Measurements from ENCODE around the gene GALNT8. TPM values are rescaled to one million over a fixed set of nuclear protein-coding genes. Genes with fewer than 3 reads are reported as not detected.
"Not testable (repeated sequence)": the region's sequence is repeated elsewhere in the genome, so short reads cannot be mapped to it uniquely, and the experiment has no call there.

GALNT8 gene
- total RNA-seq, 1 experiment from 2014 or later: not detected

- intact Hi-C loops (cut with micrococcal nuclease): no loop called here
- POLR2A ChIA-PET (ENCODE audit: unreplicated experiment): no interaction called here
- Histone ChIP-seq H4K20me1 (ENCODE audit: low read length) (no peaks in the 10 kb centered on the region), H3K4me2 (ENCODE audit: low read length) (no peak overlapping the region), H3K4me3 (ENCODE audit: low read length) (no peak overlapping the region), H3K9me3 (ENCODE audit: low read length) (no peaks in the 10 kb centered on the region), H3K79me2 (ENCODE audit: low read length) (no peaks in the 10 kb centered on the region), H3F3A (ENCODE audit: low read length, unreplicated experiment) (no peaks in the 10 kb centered on the region), H3K9me2 (replicated peaks; ENCODE audit: low read length) (no peaks in the 10 kb centered on the region), H3K4me1 (ENCODE audit: insufficient read depth, low read length) (no peaks in the 10 kb centered on the region), H3K27me3 (ENCODE audit: low read length) (0 out of 2 replicates have a peak, but pooled peaks cover 10% of the 10 kb centered on the region), H2AFZ (ENCODE audit: low read length) (no peak overlapping the region), H3K36me3 (ENCODE audit: low read depth, low read length) (no peaks in the 10 kb centered on the region), H3K27ac (ENCODE audit: low read length) (no peak overlapping the region), H3K9ac (ENCODE audit: low read length) (no peak overlapping the region)
- CTCF ChIA-PET: no interaction called here
- ATAC-seq: no peak
- BruUV-seq (replicated peaks): no TSS peak
- TF ChIP-seq CTCF (conservative IDR thresholded peaks at IDR 0.05; ENCODE audit: low read depth, low read length) (no peak), EZH2 (IDR thresholded peaks at IDR 0.05; ENCODE audit: low read length, unreplicated experiment) (no peak), EZH2phosphoT487 (IDR thresholded peaks at IDR 0.05; ENCODE audit: borderline replicate concordance, low read length) (no peak)
- no peak for DNase-seq
These were observed 5.3 kb upstream of the GALNT8 start for GRCh38 chr12:4714879-4715278.

DNA sequence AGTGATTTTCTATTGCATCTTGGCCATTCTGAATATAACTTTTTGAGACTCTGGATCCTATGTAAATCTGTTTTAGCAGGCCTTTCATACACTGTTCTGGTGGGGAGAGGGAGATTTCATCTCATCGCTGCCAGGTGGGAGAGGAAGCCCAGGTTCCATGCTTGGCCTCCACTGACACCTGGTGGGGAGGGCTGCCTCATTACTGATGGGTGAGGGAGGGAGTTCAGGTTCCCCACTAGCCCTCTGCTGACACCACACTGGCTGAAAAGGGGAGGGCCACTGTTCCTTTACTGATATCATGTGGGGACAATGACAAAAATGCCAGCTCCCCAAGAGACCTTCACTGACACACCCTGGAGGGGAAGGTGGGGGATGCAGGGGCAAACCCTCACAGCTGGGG, 2.4 kb upstream of the GALNT8 start:
- peaks cover 13% of the 10 kb centered on the region for H3K27me3 ChIP-seq (ENCODE audit: low read length)
- H3K27ac ChIP-seq (ENCODE audit: low read length): no peak overlapping the region
- BruUV-seq (replicated peaks): no TSS peak
- H3K4me3 ChIP-seq (ENCODE audit: low read length): no peak overlapping the region
- H3K4me1 ChIP-seq (ENCODE audit: insufficient read depth, low read length): no peaks in the 10 kb centered on the region
- H3F3A ChIP-seq (ENCODE audit: low read length, unreplicated experiment): no peaks in the 10 kb centered on the region
- no peaks in the 10 kb centered on the region for H4K20me1 ChIP-seq (ENCODE audit: low read length)
- ATAC-seq: no peak
- no peak overlapping the region for H3K4me2 ChIP-seq (ENCODE audit: low read length)
- H2AFZ ChIP-seq (ENCODE audit: low read length): no peak overlapping the region
- no peaks in the 10 kb centered on the region for H3K9me3 ChIP-seq (ENCODE audit: low read length)
- H3K9me2 ChIP-seq (replicated peaks; ENCODE audit: low read length): no peaks in the 10 kb centered on the region
- intact Hi-C loops (cut with micrococcal nuclease): no loop called here
- TF ChIP-seq CTCF (conservative IDR thresholded peaks at IDR 0.05; ENCODE audit: low read depth, low read length): no peak
- TF ChIP-seq EZH2phosphoT487 (IDR thresholded peaks at IDR 0.05; ENCODE audit: borderline replicate concordance, low read length): no peak
- no peak for TF ChIP-seq EZH2 (IDR thresholded peaks at IDR 0.05; ENCODE audit: low read length, unreplicated experiment)
- H3K79me2 ChIP-seq (ENCODE audit: low read length): no peaks in the 10 kb centered on the region
- DNase-seq: no peak
- H3K9ac ChIP-seq (ENCODE audit: low read length): no peak overlapping the region
- ChIA-PET POLR2A (ENCODE audit: unreplicated experiment) (no interaction called here), CTCF (no interaction called here)
- no peaks in the 10 kb centered on the region for H3K36me3 ChIP-seq (ENCODE audit: low read depth, low read length)

- BruUV-seq (replicated peaks): no TSS peak
- Histone ChIP-seq H4K20me1 (ENCODE audit: low read length) (no peaks in the 10 kb centered on the region), H3K9me3 (ENCODE audit: low read length) (no peaks in the 10 kb centered on the region), H3K4me2 (ENCODE audit: low read length) (no peak overlapping the region), H3K27ac (ENCODE audit: low read length) (no peak overlapping the region), H3K4me1 (ENCODE audit: insufficient read depth, low read length) (no peaks in the 10 kb centered on the region), H3F3A (ENCODE audit: low read length, unreplicated experiment) (no peaks in the 10 kb centered on the region), H3K36me3 (ENCODE audit: low read depth, low read length) (no peaks in the 10 kb centered on the region), H2AFZ (ENCODE audit: low read length) (no peak overlapping the region), H3K9me2 (replicated peaks; ENCODE audit: low read length) (no peaks in the 10 kb centered on the region), H3K79me2 (ENCODE audit: low read length) (no peaks in the 10 kb centered on the region), H3K4me3 (ENCODE audit: low read length) (no peak overlapping the region), H3K9ac (ENCODE audit: low read length) (no peak overlapping the region), H3K27me3 (ENCODE audit: low read length) (peaks cover 18% of the 10 kb centered on the region)
- CTCF ChIA-PET: no interaction called here
- POLR2A ChIA-PET (ENCODE audit: unreplicated experiment): no interaction called here
- TF ChIP-seq EZH2 (IDR thresholded peaks at IDR 0.05; ENCODE audit: low read length, unreplicated experiment) (no peak), EZH2phosphoT487 (IDR thresholded peaks at IDR 0.05; ENCODE audit: borderline replicate concordance, low read length) (no peak), CTCF (conservative IDR thresholded peaks at IDR 0.05; ENCODE audit: low read depth, low read length) (no peak)
- intact Hi-C loops (cut with micrococcal nuclease): no loop called here
- ATAC-seq: no peak
- no peak for DNase-seq
These were observed 416 bp downstream of the GALNT8 start for GRCh38 chr12:4720637-4720995.

GRCh38 chr12:4721587-4721986, 1.4 kb downstream of the GALNT8 start:
- DNase-seq; CTCF ChIA-PET; H3K9me3 ChIP-seq (ENCODE audit: low read length); H3K79me2 ChIP-seq (ENCODE audit: low read length); H3K27ac ChIP-seq (ENCODE audit: low read length); H4K20me1 ChIP-seq (ENCODE audit: low read length); H3K4me2 ChIP-seq (ENCODE audit: low read length); H3K9ac ChIP-seq (ENCODE audit: low read length); H3K4me3 ChIP-seq (ENCODE audit: low read length); H3K36me3 ChIP-seq (ENCODE audit: low read depth, low read length); H3F3A ChIP-seq (ENCODE audit: low read length, unreplicated experiment); H3K9me2 ChIP-seq (replicated peaks; ENCODE audit: low read length); BruUV-seq (replicated peaks); POLR2A ChIA-PET (ENCODE audit: unreplicated experiment); ATAC-seq; H3K4me1 ChIP-seq (ENCODE audit: insufficient read depth, low read length); intact Hi-C loops (cut with micrococcal nuclease); H2AFZ ChIP-seq (ENCODE audit: low read length): not testable (repeated sequence)
- H3K27me3 ChIP-seq (ENCODE audit: low read length): peaks cover 18% of the 10 kb centered on the region

All from PC-3 (cell line).